HG02884 (cell line): Measurements from ENCODE around the gene WDR27.
"Not testable (repeated sequence)": the region's sequence is repeated elsewhere in the genome, so short reads cannot be mapped to it uniquely, and the experiment has no call there.

Experiments used
- ATAC-seq: cut with Tn5 transposase; IDR thresholded peaks from one replicate; pipeline ENCODE4 v1.9.1; 2021; ENCODE audit warnings: mild to moderate bottlenecking, moderate library complexity; ENCODE audit not compliant: unreplicated experiment

The WDR27 gene

GRCh38 chr6:169494038-169494437, 207.8 kb downstream of the WDR27 start:
- no peak for ATAC-seq

- no peak for ATAC-seq
Measured at GRCh38 chr6:169491482-169491881, 210.3 kb downstream of the WDR27 start.

- ATAC-seq, result no peak
Measured at GRCh38 chr6:169490830-169491229, 211.0 kb downstream of the WDR27 start.

GRCh38 chr6:169490246-169490641, 211.6 kb downstream of the WDR27 start:
- no peak for ATAC-seq

GRCh38 chr6:169489563-169490245, 212.1 kb downstream of the WDR27 start:
- no peak for ATAC-seq

- no peak for ATAC-seq
Measured at GRCh38 chr6:169487579-169488436, 214.0 kb downstream of the WDR27 start.

GRCh38 chr6:169479783-169480495, 221.9 kb downstream of the WDR27 start:
- no peak for ATAC-seq

GRCh38 chr6:169474362-169474761, 227.5 kb downstream of the WDR27 start:
- ATAC-seq, result no peak

- ATAC-seq, result no peak
Measured at GRCh38 chr6:169473663-169474062, 228.2 kb downstream of the WDR27 start.

- no peak for ATAC-seq
Measured at GRCh38 chr6:169472786-169473416, 228.9 kb downstream of the WDR27 start.

GRCh38 chr6:169470790-169471189, 231.0 kb downstream of the WDR27 start:
- no peak for ATAC-seq

- ATAC-seq, result no peak
Measured at GRCh38 chr6:169469028-169469427, 232.8 kb downstream of the WDR27 start.

- not testable (repeated sequence) for ATAC-seq
Measured at GRCh38 chr6:169467755-169468154, 234.1 kb downstream of the WDR27 start.

GRCh38 chr6:169466256-169466655, 235.6 kb downstream of the WDR27 start:
- ATAC-seq, result not testable (repeated sequence)

GRCh38 chr6:169457762-169458161, 244.1 kb downstream of the WDR27 start:
- ATAC-seq, result no peak

GRCh38 chr6:169456840-169457239, 245.0 kb downstream of the WDR27 start:
- no peak for ATAC-seq

- no peak for ATAC-seq
Measured at GRCh38 chr6:169455470-169455869, 246.4 kb downstream of the WDR27 start.

- ATAC-seq, result no peak
Measured at GRCh38 chr6:169454872-169455204, 247.0 kb downstream of the WDR27 start.

GRCh38 chr6:169454204-169454871, 247.5 kb downstream of the WDR27 start:
- no peak for ATAC-seq

GRCh38 chr6:169452869-169453620, 248.8 kb downstream of the WDR27 start:
- no peak for ATAC-seq
